HG03103 (cell line): Measurements from ENCODE around the gene CCNL1.
"Not testable (repeated sequence)": the region's sequence is repeated elsewhere in the genome, so short reads cannot be mapped to it uniquely, and the experiment has no call there.

ENCODE experiments used
- ATAC-seq: cut with Tn5 transposase; IDR thresholded peaks from one replicate; pipeline ENCODE4 v1.9.1; 2021; ENCODE audit warnings: low read depth; ENCODE audit not compliant: unreplicated experiment

The CCNL1 gene

GRCh38 chr3:157159762-157160657 lies at the start of gene CCNL1:
Gene CCNL1 (minus strand): TSS chr3:157160147. CDS start chr3:157160094, 53 bp downstream.
- peak; percentile 77 for ATAC-seq

- no peak for ATAC-seq
Observed at GRCh38 chr3:157204880-157205279, 44.9 kb upstream of the CCNL1 start.

GRCh38 chr3:157204431-157204830 lies 44.5 kb upstream of the CCNL1 start:
- ATAC-seq, result no peak

GRCh38 chr3:157201648-157202278 lies 41.8 kb upstream of the CCNL1 start:
- ATAC-seq, result peak; percentile 69

GRCh38 chr3:157199841-157200240 lies 39.9 kb upstream of the CCNL1 start:
- ATAC-seq, result no peak

- ATAC-seq, result no peak
Observed at GRCh38 chr3:157195965-157196364, 36.0 kb upstream of the CCNL1 start.

GRCh38 chr3:157191149-157191548 lies 31.2 kb upstream of the CCNL1 start:
- not testable (repeated sequence) for ATAC-seq

- no peak for ATAC-seq
Observed at GRCh38 chr3:157190380-157190872, 30.5 kb upstream of the CCNL1 start.

GRCh38 chr3:157188391-157188790 lies 28.4 kb upstream of the CCNL1 start:
- ATAC-seq, result no peak

- no peak for ATAC-seq
Observed at GRCh38 chr3:157182879-157183278, 22.9 kb upstream of the CCNL1 start.

- ATAC-seq, result no peak
Observed at GRCh38 chr3:157180262-157180661, 20.3 kb upstream of the CCNL1 start.

GRCh38 chr3:157179365-157179803 lies 19.4 kb upstream of the CCNL1 start:
- no peak for ATAC-seq

GRCh38 chr3:157178503-157179364 lies 18.8 kb upstream of the CCNL1 start:
- not testable (repeated sequence) for ATAC-seq

- ATAC-seq, result not testable (repeated sequence)
Observed at GRCh38 chr3:157177801-157178453, 18.0 kb upstream of the CCNL1 start.

GRCh38 chr3:157176934-157177333 lies 17.0 kb upstream of the CCNL1 start:
- no peak for ATAC-seq

- ATAC-seq, result no peak
Observed at GRCh38 chr3:157175691-157176507, 16.0 kb upstream of the CCNL1 start.

GRCh38 chr3:157174649-157175498 lies 14.9 kb upstream of the CCNL1 start:
- ATAC-seq, result peak; percentile 91

- no peak for ATAC-seq
Observed at GRCh38 chr3:157174290-157174648, 14.3 kb upstream of the CCNL1 start.
